HepG2 (cell line): ENCODE data around the gene PPP1R12C.
A peak's percentile ranks its signal among the peaks of the same experiment; 100 is the strongest.

Source experiments
- HCFC1 ChIP-seq: fragments of 150-350 bp; IDR thresholded peaks from 2 replicates; pipeline ENCODE4 v1.6.1; 2014; ENCODE audit warnings: low read depth, low read length
- RAD21 ChIP-seq: fragments of 450-650 bp; formaldehyde crosslinking; IDR thresholded peaks from 2 replicates; pipeline ENCODE4 v1.5.0; 2020; ENCODE audit warnings: mild to moderate bottlenecking
- TAF1 ChIP-seq: sonication (generic); formaldehyde crosslinking; IDR thresholded peaks from 2 replicates; pipeline ENCODE4 v1.4.0; 2020; ENCODE audit warnings: missing genetic modification reagents
- ZNF274 ChIP-seq: sonication (generic); formaldehyde crosslinking; IDR thresholded peaks from 2 replicates; pipeline ENCODE4 v1.5.1; 2020; ENCODE audit warnings: mild to moderate bottlenecking, missing genetic modification reagents
- ZNF644 ChIP-seq: IDR thresholded peaks from 2 replicates; pipeline ENCODE4 v1.6.1; 2016; ENCODE audit warnings: low read depth
- TF ChIP-seq, protein P1 (sequence below): sonication (generic); formaldehyde crosslinking; IDR thresholded peaks from 2 replicates; pipeline ENCODE4 v1.4.0; 2020; ENCODE audit warnings: missing genetic modification reagents
- TF ChIP-seq, protein P2 (sequence below), 2 experiments: IDR thresholded peaks; 2 replicates each; pipeline ENCODE4 v1.6.1; 2011 to 2012; ENCODE audit warnings: low read length in 2 of 2, borderline replicate concordance in 1 of 2, low read depth in 1 of 2, mild to moderate bottlenecking in 1 of 2, moderate library complexity in 1 of 2
- TF ChIP-seq, protein P3 (sequence below): sonication (generic); formaldehyde crosslinking; IDR thresholded peaks from 2 replicates; pipeline ENCODE4 v1.5.0; 2020; ENCODE audit warnings: mild to moderate bottlenecking, missing genetic modification reagents, moderate library complexity
- TF ChIP-seq, protein P4 (sequence below): IDR thresholded peaks from 2 replicates; pipeline ENCODE4 v1.6.1; 2016; ENCODE audit warnings: missing biosample characterization, missing genetic modification reagents, low read depth
- TF ChIP-seq, protein P5 (sequence below): sonication (generic); formaldehyde crosslinking; IDR thresholded peaks from 2 replicates; pipeline ENCODE4 v1.4.0; 2020; ENCODE audit warnings: missing genetic modification reagents

DNA sequence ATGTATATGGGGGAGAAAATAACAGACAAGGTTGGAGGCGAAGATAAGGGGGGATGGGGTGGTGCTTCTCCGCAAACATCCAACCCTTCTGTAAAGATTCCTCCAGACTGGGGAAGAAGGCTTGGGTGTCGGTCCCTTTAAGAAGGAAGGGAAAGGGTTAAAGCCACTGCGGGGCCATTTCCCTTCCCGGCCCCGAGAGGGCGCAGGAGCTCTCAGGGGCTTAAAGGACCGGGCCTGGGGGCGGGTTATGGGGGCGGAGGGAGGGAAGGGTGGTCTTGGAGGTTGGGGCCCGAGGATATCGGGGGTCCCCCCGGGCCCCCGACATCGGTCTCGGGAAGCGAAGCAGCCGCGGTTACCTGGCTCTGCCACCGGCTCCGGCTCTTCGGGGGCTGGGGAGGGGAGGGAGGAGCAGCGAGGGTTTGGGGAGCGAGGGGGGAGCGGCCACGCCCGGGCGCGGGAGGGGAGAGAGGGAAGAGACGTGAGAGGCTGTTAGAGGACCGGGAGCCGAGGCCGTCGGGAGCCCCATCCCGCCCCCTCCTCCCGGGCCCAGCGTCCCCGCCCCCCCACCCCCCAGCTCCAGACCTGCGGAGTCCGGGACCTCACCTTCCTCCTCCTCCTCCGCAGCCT lies 28.8 kb upstream of the PPP1R12C start:
- no peak for TF ChIP-seq ZNF274 (CRISPR knock-in tag)
- TF ChIP-seq HCFC1 = no peak
- TF ChIP-seq, protein P1, sequence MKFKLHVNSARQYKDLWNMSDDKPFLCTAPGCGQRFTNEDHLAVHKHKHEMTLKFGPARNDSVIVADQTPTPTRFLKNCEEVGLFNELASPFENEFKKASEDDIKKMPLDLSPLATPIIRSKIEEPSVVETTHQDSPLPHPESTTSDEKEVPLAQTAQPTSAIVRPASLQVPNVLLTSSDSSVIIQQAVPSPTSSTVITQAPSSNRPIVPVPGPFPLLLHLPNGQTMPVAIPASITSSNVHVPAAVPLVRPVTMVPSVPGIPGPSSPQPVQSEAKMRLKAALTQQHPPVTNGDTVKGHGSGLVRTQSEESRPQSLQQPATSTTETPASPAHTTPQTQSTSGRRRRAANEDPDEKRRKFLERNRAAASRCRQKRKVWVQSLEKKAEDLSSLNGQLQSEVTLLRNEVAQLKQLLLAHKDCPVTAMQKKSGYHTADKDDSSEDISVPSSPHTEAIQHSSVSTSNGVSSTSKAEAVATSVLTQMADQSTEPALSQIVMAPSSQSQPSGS = no peak
- TF ChIP-seq, protein P2, sequence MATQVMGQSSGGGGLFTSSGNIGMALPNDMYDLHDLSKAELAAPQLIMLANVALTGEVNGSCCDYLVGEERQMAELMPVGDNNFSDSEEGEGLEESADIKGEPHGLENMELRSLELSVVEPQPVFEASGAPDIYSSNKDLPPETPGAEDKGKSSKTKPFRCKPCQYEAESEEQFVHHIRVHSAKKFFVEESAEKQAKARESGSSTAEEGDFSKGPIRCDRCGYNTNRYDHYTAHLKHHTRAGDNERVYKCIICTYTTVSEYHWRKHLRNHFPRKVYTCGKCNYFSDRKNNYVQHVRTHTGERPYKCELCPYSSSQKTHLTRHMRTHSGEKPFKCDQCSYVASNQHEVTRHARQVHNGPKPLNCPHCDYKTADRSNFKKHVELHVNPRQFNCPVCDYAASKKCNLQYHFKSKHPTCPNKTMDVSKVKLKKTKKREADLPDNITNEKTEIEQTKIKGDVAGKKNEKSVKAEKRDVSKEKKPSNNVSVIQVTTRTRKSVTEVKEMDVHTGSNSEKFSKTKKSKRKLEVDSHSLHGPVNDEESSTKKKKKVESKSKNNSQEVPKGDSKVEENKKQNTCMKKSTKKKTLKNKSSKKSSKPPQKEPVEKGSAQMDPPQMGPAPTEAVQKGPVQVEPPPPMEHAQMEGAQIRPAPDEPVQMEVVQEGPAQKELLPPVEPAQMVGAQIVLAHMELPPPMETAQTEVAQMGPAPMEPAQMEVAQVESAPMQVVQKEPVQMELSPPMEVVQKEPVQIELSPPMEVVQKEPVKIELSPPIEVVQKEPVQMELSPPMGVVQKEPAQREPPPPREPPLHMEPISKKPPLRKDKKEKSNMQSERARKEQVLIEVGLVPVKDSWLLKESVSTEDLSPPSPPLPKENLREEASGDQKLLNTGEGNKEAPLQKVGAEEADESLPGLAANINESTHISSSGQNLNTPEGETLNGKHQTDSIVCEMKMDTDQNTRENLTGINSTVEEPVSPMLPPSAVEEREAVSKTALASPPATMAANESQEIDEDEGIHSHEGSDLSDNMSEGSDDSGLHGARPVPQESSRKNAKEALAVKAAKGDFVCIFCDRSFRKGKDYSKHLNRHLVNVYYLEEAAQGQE (IDR thresholded peaks at IDR 0.05; ENCODE audit: borderline replicate concordance in 1 of 2, low read depth in 1 of 2, low read length in 2 of 2) = no peak
- no peak for TF ChIP-seq ZNF644 (CRISPR knock-in tag)
- TF ChIP-seq RAD21 (CRISPR knock-in tag) = no peak
- TF ChIP-seq, protein P3, sequence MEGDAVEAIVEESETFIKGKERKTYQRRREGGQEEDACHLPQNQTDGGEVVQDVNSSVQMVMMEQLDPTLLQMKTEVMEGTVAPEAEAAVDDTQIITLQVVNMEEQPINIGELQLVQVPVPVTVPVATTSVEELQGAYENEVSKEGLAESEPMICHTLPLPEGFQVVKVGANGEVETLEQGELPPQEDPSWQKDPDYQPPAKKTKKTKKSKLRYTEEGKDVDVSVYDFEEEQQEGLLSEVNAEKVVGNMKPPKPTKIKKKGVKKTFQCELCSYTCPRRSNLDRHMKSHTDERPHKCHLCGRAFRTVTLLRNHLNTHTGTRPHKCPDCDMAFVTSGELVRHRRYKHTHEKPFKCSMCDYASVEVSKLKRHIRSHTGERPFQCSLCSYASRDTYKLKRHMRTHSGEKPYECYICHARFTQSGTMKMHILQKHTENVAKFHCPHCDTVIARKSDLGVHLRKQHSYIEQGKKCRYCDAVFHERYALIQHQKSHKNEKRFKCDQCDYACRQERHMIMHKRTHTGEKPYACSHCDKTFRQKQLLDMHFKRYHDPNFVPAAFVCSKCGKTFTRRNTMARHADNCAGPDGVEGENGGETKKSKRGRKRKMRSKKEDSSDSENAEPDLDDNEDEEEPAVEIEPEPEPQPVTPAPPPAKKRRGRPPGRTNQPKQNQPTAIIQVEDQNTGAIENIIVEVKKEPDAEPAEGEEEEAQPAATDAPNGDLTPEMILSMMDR = peak; percentile 62
- no peak for TF ChIP-seq TAF1 (CRISPR knock-in tag)
- TF ChIP-seq, protein P4, sequence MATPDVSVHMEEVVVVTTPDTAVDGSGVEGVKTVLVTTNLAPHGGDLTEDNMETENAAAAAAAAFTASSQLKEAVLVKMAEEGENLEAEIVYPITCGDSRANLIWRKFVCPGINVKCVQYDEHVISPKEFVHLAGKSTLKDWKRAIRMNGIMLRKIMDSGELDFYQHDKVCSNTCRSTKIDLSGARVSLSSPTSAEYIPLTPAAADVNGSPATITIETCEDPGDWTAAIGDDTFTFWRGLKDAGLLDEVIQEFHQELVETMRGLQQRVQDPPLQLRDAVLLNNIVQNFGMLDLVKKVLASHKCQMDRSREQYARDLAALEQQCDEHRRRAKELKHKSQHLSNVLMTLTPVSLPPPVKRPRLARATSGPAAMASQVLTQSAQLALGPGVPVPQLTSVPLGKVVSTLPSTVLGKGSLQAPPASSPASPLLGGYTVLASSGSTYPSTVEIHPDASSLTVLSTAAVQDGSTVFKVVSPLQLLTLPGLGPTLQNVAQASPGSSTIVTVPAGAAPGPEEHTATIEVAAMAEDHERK (CRISPR knock-in tag) = no peak
- TF ChIP-seq, protein P5, sequence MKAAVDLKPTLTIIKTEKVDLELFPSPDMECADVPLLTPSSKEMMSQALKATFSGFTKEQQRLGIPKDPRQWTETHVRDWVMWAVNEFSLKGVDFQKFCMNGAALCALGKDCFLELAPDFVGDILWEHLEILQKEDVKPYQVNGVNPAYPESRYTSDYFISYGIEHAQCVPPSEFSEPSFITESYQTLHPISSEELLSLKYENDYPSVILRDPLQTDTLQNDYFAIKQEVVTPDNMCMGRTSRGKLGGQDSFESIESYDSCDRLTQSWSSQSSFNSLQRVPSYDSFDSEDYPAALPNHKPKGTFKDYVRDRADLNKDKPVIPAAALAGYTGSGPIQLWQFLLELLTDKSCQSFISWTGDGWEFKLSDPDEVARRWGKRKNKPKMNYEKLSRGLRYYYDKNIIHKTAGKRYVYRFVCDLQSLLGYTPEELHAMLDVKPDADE = no peak
